ENCODE data around the gene CYP4B1.

CYP4B1 gene

DNA sequence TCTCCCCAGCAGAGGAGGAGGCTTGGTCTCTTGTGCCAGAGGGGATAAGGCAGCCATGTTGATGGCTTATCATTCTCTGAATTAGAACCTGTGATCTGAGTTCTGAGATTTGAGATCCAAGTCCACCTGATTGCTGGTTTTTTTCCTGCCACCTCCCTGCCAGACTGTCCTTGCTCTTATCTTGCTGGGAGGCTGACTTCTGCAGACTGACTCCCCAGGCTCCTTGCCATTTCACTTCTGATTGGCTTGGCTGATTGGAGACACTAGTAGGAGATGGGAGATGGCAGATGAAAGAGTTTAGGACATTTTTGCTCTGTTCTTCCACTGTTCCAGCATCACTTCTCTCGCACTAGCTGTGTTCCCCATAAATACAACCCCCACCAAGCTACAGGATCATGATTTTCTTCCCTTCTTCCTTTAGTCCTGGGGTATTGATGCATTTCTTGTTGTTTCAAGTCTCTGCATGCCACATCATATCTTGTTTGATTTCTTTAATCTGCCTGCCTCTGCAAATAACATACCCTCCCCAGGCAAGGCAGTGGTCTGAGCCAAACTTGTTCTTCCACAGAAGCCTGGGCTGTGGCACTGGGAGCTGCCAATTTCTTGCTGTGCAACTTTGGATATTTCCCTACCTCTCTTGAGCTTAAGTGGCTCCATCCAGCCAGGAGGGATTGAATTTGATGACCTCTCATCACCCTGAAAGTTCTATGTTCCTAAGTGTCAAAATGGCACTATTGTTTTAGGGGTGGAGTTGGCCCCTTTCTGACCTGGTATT lies 963 bp upstream of the CYP4B1 start:
- no peak for FAIRE-seq

GRCh38 chr1:46800742-46801141 lies 1.9 kb downstream of the CYP4B1 start:
- no peak for FAIRE-seq

GRCh38 chr1:46801323-46802055 lies 2.6 kb downstream of the CYP4B1 start:
- FAIRE-seq, result no peak

- FAIRE-seq, result no peak
Measured at GRCh38 chr1:46802081-46802480, 3.2 kb downstream of the CYP4B1 start.

- no peak for FAIRE-seq
Measured at GRCh38 chr1:46802901-46803574, 4.2 kb downstream of the CYP4B1 start.

- no peak for FAIRE-seq
Measured at GRCh38 chr1:46804027-46804889, 5.4 kb downstream of the CYP4B1 start.

GRCh38 chr1:46804926-46805325 lies 6.1 kb downstream of the CYP4B1 start:
- FAIRE-seq, result no peak

- FAIRE-seq, result no peak
Measured at GRCh38 chr1:46805755-46806154, 6.9 kb downstream of the CYP4B1 start.

- no peak for FAIRE-seq
Measured at GRCh38 chr1:46806196-46807020, 7.6 kb downstream of the CYP4B1 start.

GRCh38 chr1:46807046-46807972 lies 8.5 kb downstream of the CYP4B1 start:
- FAIRE-seq, result no peak

DNA sequence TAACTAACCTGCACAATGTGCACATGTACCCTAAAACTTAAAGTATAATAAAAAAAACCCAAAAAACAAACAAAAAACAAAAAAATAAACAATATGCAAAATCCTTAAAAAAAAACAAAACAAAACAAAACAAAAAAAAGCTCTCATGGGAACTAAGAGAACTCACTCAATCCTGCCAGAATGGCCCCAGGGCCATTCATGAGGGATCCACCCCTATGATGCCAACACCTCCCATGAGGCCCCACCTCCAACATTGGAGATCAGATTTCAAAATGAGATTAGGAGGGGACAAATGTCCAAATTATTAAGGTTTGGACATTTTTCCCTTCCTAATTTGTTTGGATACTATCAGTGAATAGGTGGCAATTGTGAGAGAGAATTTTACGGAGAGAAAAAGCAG lies 10.2 kb downstream of the CYP4B1 start:
- no peak for FAIRE-seq

- no peak for FAIRE-seq
Measured at GRCh38 chr1:46809904-46810303, 11.1 kb downstream of the CYP4B1 start.

GRCh38 chr1:46810596-46810995 lies 11.8 kb downstream of the CYP4B1 start:
- FAIRE-seq, result no peak

GRCh38 chr1:46811053-46811452 lies 12.2 kb downstream of the CYP4B1 start:
- FAIRE-seq, result no peak

DNA sequence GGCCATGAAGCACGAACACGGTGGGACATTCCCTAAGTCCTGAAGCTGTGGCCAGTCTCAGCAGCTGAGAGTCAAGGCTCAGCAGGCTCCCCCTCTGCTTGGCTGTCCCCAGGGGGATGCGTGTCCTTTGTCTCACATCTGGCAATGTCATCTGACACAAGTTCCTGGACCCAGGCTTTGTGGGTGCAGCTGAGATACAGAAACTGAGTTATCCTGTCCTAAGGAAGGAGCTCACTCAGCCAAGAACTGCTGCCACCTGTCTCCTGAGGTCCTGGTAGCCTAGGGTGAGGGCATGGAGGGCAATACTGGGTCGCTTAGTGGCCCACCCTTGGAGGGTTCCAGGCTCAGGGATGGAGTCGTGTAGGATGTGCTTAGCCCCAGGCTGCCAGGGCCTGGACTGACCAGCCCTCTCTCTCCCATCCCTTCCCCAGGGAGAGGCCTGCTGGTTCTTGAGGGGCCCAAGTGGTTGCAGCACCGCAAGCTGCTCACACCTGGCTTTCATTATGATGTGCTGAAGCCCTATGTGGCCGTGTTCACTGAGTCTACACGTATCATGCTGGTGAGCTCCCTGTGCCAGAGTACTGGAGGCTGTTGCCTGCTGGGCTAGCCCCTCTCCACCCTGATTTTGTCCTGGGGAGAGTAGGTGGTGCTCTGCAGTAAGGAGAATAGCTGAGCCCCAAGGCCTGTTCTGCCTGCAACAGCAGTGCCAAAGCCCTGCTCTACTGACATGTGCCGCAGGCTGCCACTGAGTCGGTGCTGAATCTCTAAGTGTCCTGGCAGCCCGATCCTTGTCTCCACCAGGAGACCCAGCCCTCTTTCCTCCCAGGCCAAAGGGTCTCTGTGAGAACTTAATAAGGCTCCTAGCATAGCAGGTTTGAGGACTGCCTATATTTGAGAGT lies 13.5 kb downstream of the CYP4B1 start:
- FAIRE-seq, result no peak

GRCh38 chr1:46812996-46813857 lies 14.4 kb downstream of the CYP4B1 start:
- FAIRE-seq, result no peak

DNA sequence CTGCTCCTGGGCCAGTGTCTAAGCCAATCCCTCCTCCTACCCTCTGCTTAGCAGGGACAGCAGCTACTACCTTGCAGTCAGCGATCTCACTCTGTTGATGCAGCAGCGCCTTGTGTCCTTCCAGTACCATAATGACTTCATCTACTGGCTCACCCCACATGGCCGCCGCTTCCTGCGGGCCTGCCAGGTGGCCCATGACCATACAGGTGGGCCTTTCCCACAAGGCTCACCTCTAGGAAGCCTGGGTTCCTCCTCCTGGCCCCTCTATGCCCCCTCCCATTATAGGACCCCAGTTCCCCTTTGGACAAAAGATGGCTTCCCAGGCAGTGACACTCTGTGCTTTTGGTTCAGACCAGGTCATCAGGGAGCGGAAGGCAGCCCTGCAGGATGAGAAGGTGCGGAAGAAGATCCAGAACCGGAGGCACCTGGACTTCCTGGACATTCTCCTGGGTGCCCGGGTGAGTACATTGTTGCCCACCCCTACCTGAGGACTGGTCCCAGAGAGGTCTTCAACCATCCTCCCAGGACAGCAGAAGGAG lies 15.1 kb downstream of the CYP4B1 start:
- FAIRE-seq, result no peak

DNA sequence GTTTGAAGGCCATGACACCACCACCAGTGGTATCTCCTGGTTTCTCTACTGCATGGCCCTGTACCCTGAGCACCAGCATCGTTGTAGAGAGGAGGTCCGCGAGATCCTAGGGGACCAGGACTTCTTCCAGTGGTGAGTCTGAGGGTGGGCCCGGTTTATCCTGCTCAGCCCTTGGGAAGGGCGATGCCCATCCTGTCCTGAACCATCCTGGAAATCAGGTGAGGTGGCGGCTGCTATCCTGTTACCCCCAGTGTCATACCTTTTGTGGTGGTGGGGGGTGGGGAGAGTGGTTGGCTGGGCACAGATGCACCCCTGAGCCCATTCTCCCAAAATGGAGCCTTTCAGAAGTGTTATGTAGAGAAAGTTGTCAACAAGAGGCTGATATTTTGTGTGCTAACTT lies 16.3 kb downstream of the CYP4B1 start:
- FAIRE-seq, result no peak

Data from TTC549 (cell line).